ENCODE data around the gene CD82.

Gene CD82

GRCh38 chr11:44630511-44631210 is 65.2 kb downstream of the CD82 start:
- Histone ChIP-seq H3K4me1 (ENCODE audit: control insufficient read depth, insufficient read depth, low read length) (peaks cover 15% of the 10 kb centered on the region), H3K27me3 (ENCODE audit: control insufficient read depth, insufficient read depth, low read length, poor library complexity, severe bottlenecking) (no peaks in the 10 kb centered on the region), H3K4me3 (ENCODE audit: insufficient read depth, low read depth, low read length) (no peak overlapping the region), H3K9me3 (ENCODE audit: control insufficient read depth, low read length) (no peaks in the 10 kb centered on the region), H3K36me3 (ENCODE audit: control insufficient read depth, insufficient read depth, low read length) (no peaks in the 10 kb centered on the region), H3K27ac (ENCODE audit: insufficient read depth, low read depth, low read length, poor library complexity, severe bottlenecking) (no peak overlapping the region)
- WGBS, 2 experiments = 89 to 95% methylated on average over 7 of the region's 7 CpGs

- Histone ChIP-seq H3K9me3 (ENCODE audit: control insufficient read depth, low read length) (no peaks in the 10 kb centered on the region), H3K4me3 (ENCODE audit: insufficient read depth, low read depth, low read length) (no peak overlapping the region), H3K27ac (ENCODE audit: insufficient read depth, low read depth, low read length, poor library complexity, severe bottlenecking) (no peak overlapping the region), H3K36me3 (ENCODE audit: control insufficient read depth, insufficient read depth, low read length) (no peaks in the 10 kb centered on the region), H3K27me3 (ENCODE audit: control insufficient read depth, insufficient read depth, low read length, poor library complexity, severe bottlenecking) (no peaks in the 10 kb centered on the region), H3K4me1 (ENCODE audit: control insufficient read depth, insufficient read depth, low read length) (peaks cover 15% of the 10 kb centered on the region)
- 93 to 95% methylated on average over 6 of the region's 6 CpGs for WGBS, 2 experiments
Observed at GRCh38 chr11:44631831-44632230, 66.4 kb downstream of the CD82 start.

- Histone ChIP-seq H3K4me3 (ENCODE audit: insufficient read depth, low read depth, low read length) (no peak overlapping the region), H3K27me3 (ENCODE audit: control insufficient read depth, insufficient read depth, low read length, poor library complexity, severe bottlenecking) (no peaks in the 10 kb centered on the region), H3K9me3 (ENCODE audit: control insufficient read depth, low read length) (no peaks in the 10 kb centered on the region), H3K4me1 (ENCODE audit: control insufficient read depth, insufficient read depth, low read length) (peaks cover 14% of the 10 kb centered on the region), H3K27ac (ENCODE audit: insufficient read depth, low read depth, low read length, poor library complexity, severe bottlenecking) (no peak overlapping the region), H3K36me3 (ENCODE audit: control insufficient read depth, insufficient read depth, low read length) (no peaks in the 10 kb centered on the region)
- 70 to 73% methylated on average over 9 to 10 of the region's 10 CpGs for WGBS, 2 experiments
Observed at GRCh38 chr11:44632466-44633123, 67.1 kb downstream of the CD82 start.

- WGBS, 2 experiments = 90 to 95% methylated on average over 6 of the region's 6 CpGs
- H3K36me3 ChIP-seq (ENCODE audit: control insufficient read depth, insufficient read depth, low read length) = no peaks in the 10 kb centered on the region
- no peaks in the 10 kb centered on the region for H3K9me3 ChIP-seq (ENCODE audit: control insufficient read depth, low read length)
- peaks cover 8% of the 10 kb centered on the region for H3K4me1 ChIP-seq (ENCODE audit: control insufficient read depth, insufficient read depth, low read length)
- H3K27ac ChIP-seq (ENCODE audit: insufficient read depth, low read depth, low read length, poor library complexity, severe bottlenecking) = no peak overlapping the region
- no peaks in the 10 kb centered on the region for H3K27me3 ChIP-seq (ENCODE audit: control insufficient read depth, insufficient read depth, low read length, poor library complexity, severe bottlenecking)
- H3K4me3 ChIP-seq (ENCODE audit: insufficient read depth, low read depth, low read length) = no peak overlapping the region
Observed at GRCh38 chr11:44633641-44634040, 68.2 kb downstream of the CD82 start.

GRCh38 chr11:44634401-44635281 is 69.2 kb downstream of the CD82 start:
- WGBS, 2 experiments = 64 to 68% methylated on average over 24 of the region's 24 CpGs
- Histone ChIP-seq H3K4me1 (ENCODE audit: control insufficient read depth, insufficient read depth, low read length) (peaks cover 8% of the 10 kb centered on the region), H3K4me3 (ENCODE audit: insufficient read depth, low read depth, low read length) (no peak overlapping the region), H3K27me3 (ENCODE audit: control insufficient read depth, insufficient read depth, low read length, poor library complexity, severe bottlenecking) (no peaks in the 10 kb centered on the region), H3K9me3 (ENCODE audit: control insufficient read depth, low read length) (no peaks in the 10 kb centered on the region), H3K27ac (ENCODE audit: insufficient read depth, low read depth, low read length, poor library complexity, severe bottlenecking) (no peak overlapping the region), H3K36me3 (ENCODE audit: control insufficient read depth, insufficient read depth, low read length) (no peaks in the 10 kb centered on the region)

- H3K27ac ChIP-seq (ENCODE audit: insufficient read depth, low read depth, low read length, poor library complexity, severe bottlenecking) = no peak overlapping the region
- H3K36me3 ChIP-seq (ENCODE audit: control insufficient read depth, insufficient read depth, low read length) = no peaks in the 10 kb centered on the region
- no peak overlapping the region for H3K4me3 ChIP-seq (ENCODE audit: insufficient read depth, low read depth, low read length)
- 79 to 97% methylated on average over 2 of the region's 2 CpGs for whole genome bisulfite sequencing, 2 experiments
- H3K9me3 ChIP-seq (ENCODE audit: control insufficient read depth, low read length) = no peaks in the 10 kb centered on the region
- H3K4me1 ChIP-seq (ENCODE audit: control insufficient read depth, insufficient read depth, low read length) = peaks cover 8% of the 10 kb centered on the region
- H3K27me3 ChIP-seq (ENCODE audit: control insufficient read depth, insufficient read depth, low read length, poor library complexity, severe bottlenecking) = no peaks in the 10 kb centered on the region
Observed at GRCh38 chr11:44637487-44637886, 72.0 kb downstream of the CD82 start.

DNA sequence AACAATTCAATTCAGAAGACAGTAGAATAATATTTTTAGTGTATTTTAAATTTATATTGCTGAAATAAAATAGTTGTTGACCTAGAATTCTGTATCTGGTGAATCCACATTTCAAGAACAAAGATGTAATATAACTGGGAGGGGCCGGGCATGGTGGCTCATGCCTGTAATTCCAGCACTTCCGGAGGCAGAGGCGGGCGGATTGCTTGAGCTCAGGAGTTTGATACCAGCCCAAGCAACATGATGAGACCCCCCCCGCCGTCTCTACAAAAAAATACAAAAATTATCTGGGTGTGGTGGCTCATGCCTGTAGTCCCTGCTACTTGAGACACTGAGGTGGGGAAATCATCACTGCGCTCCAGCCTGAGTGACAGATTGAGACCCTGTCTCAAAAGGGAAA is 72.6 kb downstream of the CD82 start:
- WGBS, 2 experiments = 88 to 90% methylated on average over 7 of the region's 7 CpGs
- H3K4me1 ChIP-seq (ENCODE audit: control insufficient read depth, insufficient read depth, low read length) = peaks cover 8% of the 10 kb centered on the region
- H3K9me3 ChIP-seq (ENCODE audit: control insufficient read depth, low read length) = no peaks in the 10 kb centered on the region
- no peaks in the 10 kb centered on the region for H3K36me3 ChIP-seq (ENCODE audit: control insufficient read depth, insufficient read depth, low read length)
- H3K27ac ChIP-seq (ENCODE audit: insufficient read depth, low read depth, low read length, poor library complexity, severe bottlenecking) = no peak overlapping the region
- H3K27me3 ChIP-seq (ENCODE audit: control insufficient read depth, insufficient read depth, low read length, poor library complexity, severe bottlenecking) = no peaks in the 10 kb centered on the region
- H3K4me3 ChIP-seq (ENCODE audit: insufficient read depth, low read depth, low read length) = no peak overlapping the region

DNA sequence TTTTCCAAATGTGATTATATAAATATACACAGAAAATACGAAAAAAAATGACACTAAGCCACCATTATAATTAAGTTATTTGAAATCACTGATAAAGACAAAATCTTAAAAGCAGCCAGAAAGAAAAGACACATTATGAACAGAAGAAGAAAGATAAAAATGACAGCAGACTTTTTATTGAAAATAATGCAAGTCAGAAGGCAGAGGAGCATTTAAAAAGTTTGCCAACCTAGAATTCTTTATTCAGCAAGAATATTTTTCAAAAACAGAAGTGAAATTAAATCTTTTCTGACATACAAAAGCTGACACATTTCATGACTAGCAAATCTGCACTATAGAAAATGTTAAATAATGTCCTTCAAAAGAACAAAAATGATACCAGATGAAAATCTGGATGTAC is 77.8 kb downstream of the CD82 start:
- Histone ChIP-seq H3K4me1 (ENCODE audit: control insufficient read depth, insufficient read depth, low read length) (no peaks in the 10 kb centered on the region), H3K9me3 (ENCODE audit: control insufficient read depth, low read length) (no peaks in the 10 kb centered on the region), H3K27ac (ENCODE audit: insufficient read depth, low read depth, low read length, poor library complexity, severe bottlenecking) (no peak overlapping the region), H3K4me3 (ENCODE audit: insufficient read depth, low read depth, low read length) (no peak overlapping the region), H3K27me3 (ENCODE audit: control insufficient read depth, insufficient read depth, low read length, poor library complexity, severe bottlenecking) (no peaks in the 10 kb centered on the region), H3K36me3 (ENCODE audit: control insufficient read depth, insufficient read depth, low read length) (no peaks in the 10 kb centered on the region)
- WGBS, 2 experiments = no CpG with 5 or more reads among the region's 1 CpG

- Histone ChIP-seq H3K4me3 (ENCODE audit: insufficient read depth, low read depth, low read length) (no peak overlapping the region), H3K27me3 (ENCODE audit: control insufficient read depth, insufficient read depth, low read length, poor library complexity, severe bottlenecking) (no peaks in the 10 kb centered on the region), H3K36me3 (ENCODE audit: control insufficient read depth, insufficient read depth, low read length) (no peaks in the 10 kb centered on the region), H3K4me1 (ENCODE audit: control insufficient read depth, insufficient read depth, low read length) (no peaks in the 10 kb centered on the region), H3K27ac (ENCODE audit: insufficient read depth, low read depth, low read length, poor library complexity, severe bottlenecking) (no peak overlapping the region), H3K9me3 (ENCODE audit: control insufficient read depth, low read length) (no peaks in the 10 kb centered on the region)
- 95 to 96% methylated on average over 3 of the region's 3 CpGs for WGBS, 2 experiments
Observed at GRCh38 chr11:44645827-44646226, 80.4 kb downstream of the CD82 start.
